B cell (primary cell): ENCODE measurements around the gene ADAMTS17. TPM values are rescaled to one million over a fixed set of nuclear protein-coding genes. Genes with fewer than 3 reads are reported as not detected.

ENCODE experiments used
- ATAC-seq: fragments of 200-7000 bp; cut with Tn5 transposase; one replicate; pipeline ENCODE4 v1.10.0; 2021; ENCODE audit warnings: low read depth, mild to moderate bottlenecking, moderate number of reproducible peaks, moderate library complexity
- CTCF ChIA-PET: fragments of 350-600 bp; sonication (Branson Sonifier 250); formaldehyde crosslinking; loops from one replicate; lab custom pipeline; 2021; ENCODE audit warnings: antibody characterized with exemption, inconsistent platforms; lab: Charles Lee
- POLR2A ChIA-PET: fragments of 350-600 bp; sonication (Branson Sonifier 250); formaldehyde crosslinking; loops from one replicate; lab custom pipeline; 2021; ENCODE audit warnings: antibody characterized with exemption; lab: Charles Lee
- DNase-seq: peaks from one replicate; pipeline ENCODE4 v3.0.0; 2013
- H2AFZ ChIP-seq: 2 replicates; pipeline ENCODE4 v1.6.1; 2012; ENCODE audit warnings: mild to moderate bottlenecking, low read depth, low read length; ENCODE audit not compliant: insufficient read depth, poor library complexity, severe bottlenecking
- H3K27ac ChIP-seq, 2 donors: 1 replicate in 1 of 2; 2 replicates in 1 of 2; pipeline ENCODE4 v1.5.1; 2012 to 2013; ENCODE audit warnings: low read length in 2 of 2, mild to moderate bottlenecking in 2 of 2, moderate library complexity in 1 of 2
- H3K27me3 ChIP-seq, 4 experiments: fragments of 200-600 bp in 1 of 4; sonication (generic) in 1 of 4; replicated peaks in 1 of 4; 1 replicate in 2 of 4; 2 replicates in 2 of 4; pipeline versions ENCODE4 v1.6.1 to v1.7.0; 2013 to 2016; ENCODE audit warnings: low read length in 3 of 4, mild to moderate bottlenecking in 2 of 4, mixed read lengths in 1 of 4, moderate library complexity in 1 of 4; ENCODE audit not compliant: insufficient read depth in 4 of 4, control insufficient read depth in 3 of 4; ENCODE audit errors: control extremely low read depth in 1 of 4
- H3K36me3 ChIP-seq, 2 experiments: replicated peaks in 1 of 2; 1 replicate in 1 of 2; 2 replicates in 1 of 2; pipeline versions ENCODE4 v1.6.1 to v1.7.1; 2013; ENCODE audit warnings: low read length in 1 of 2; ENCODE audit not compliant: insufficient read depth in 2 of 2, control insufficient read depth in 1 of 2; ENCODE audit errors: control extremely low read depth in 1 of 2, extremely low read depth in 1 of 2
- H3K4me1 ChIP-seq, 2 donors: fragments of 200-600 bp in 1 of 2; sonication (generic) in 1 of 2; 1 replicate in 1 of 2; 2 replicates in 1 of 2; pipeline versions ENCODE4 v1.5.1 to v1.6.1; 2013 to 2017; ENCODE audit warnings: low read length in 2 of 2; ENCODE audit not compliant: control insufficient read depth in 2 of 2, insufficient read depth in 2 of 2
- H3K4me2 ChIP-seq: replicated peaks from 2 replicates; pipeline ENCODE3; 2012; ENCODE audit warnings: mild to moderate bottlenecking, low read depth, low read length; ENCODE audit not compliant: poor library complexity, severe bottlenecking
- H3K4me3 ChIP-seq, 5 experiments: fragments of 200-600 bp in 1 of 5; sonication (generic) in 1 of 5; 1 replicate in 3 of 5; 2 replicates in 2 of 5; pipeline versions ENCODE4 v1.5.1 to v1.7.0; 2011 to 2016; ENCODE audit warnings: low read length in 4 of 5, mild to moderate bottlenecking in 4 of 5, low read depth in 2 of 5, control low read depth in 1 of 5, moderate library complexity in 1 of 5; ENCODE audit not compliant: insufficient read depth in 1 of 5; ENCODE audit errors: control extremely low read depth in 1 of 5, extremely low read depth in 1 of 5
- H3K79me2 ChIP-seq: fragments of 200-600 bp; sonication (generic); one replicate; pipeline ENCODE4 v1.6.0; 2016; ENCODE audit warnings: low read length; ENCODE audit not compliant: control insufficient read depth, insufficient read depth
- H3K9ac ChIP-seq: fragments of 200-600 bp; sonication (generic); 2 replicates; pipeline ENCODE4 v1.6.1; 2017; ENCODE audit warnings: mild to moderate bottlenecking, low read length, moderate library complexity
- H3K9me3 ChIP-seq, 3 donors: one replicate each; pipeline versions ENCODE4 v1.6.1 to v1.7.1; 2013; ENCODE audit warnings: low read length in 2 of 3; ENCODE audit not compliant: control insufficient read depth in 2 of 3, insufficient read depth in 1 of 3; ENCODE audit errors: control extremely low read depth in 1 of 3
- H4K20me1 ChIP-seq: 2 replicates; pipeline ENCODE4 v1.6.0; 2012; ENCODE audit warnings: mild to moderate bottlenecking, low read length; ENCODE audit not compliant: insufficient read depth, control insufficient read depth, poor library complexity, severe bottlenecking
- H3K27ac Mint-ChIP-seq: one replicate; pipeline ENCODE4 v1.8.0; 2021; ENCODE audit warnings: mixed read lengths
- H3K27me3 Mint-ChIP-seq: one replicate; pipeline ENCODE4 v1.8.0; 2021; ENCODE audit warnings: mixed read lengths
- H3K4me1 Mint-ChIP-seq: one replicate; pipeline ENCODE4 v1.8.0; 2021; ENCODE audit warnings: mixed read lengths
- H3K4me3 Mint-ChIP-seq: one replicate; pipeline ENCODE4 v1.8.0; 2021; ENCODE audit warnings: mixed read lengths
- H3K9me3 Mint-ChIP-seq: one replicate; pipeline ENCODE4 v1.8.0; 2022; ENCODE audit warnings: mixed read lengths; ENCODE audit not compliant: insufficient read depth
- EZH2 ChIP-seq: IDR thresholded peaks from 2 replicates; pipeline ENCODE4 v1.6.1; 2012; ENCODE audit warnings: borderline replicate concordance, low read depth, mild to moderate bottlenecking, moderate library complexity, low read length; ENCODE audit not compliant: insufficient read depth, poor library complexity, severe bottlenecking
- WGBS: methylation state at CpG from one replicate; pipeline ENCODE4 v1.1.5; 2013; ENCODE audit warnings: missing lambda C conversion rate; ENCODE audit not compliant: insufficient coverage; 5-methylcytosine and 5-hydroxymethylcytosine counted together
- intact Hi-C: fragments of 100-400 bp; cut with micrococcal nuclease; formaldehyde crosslinking; loops from one replicate; pipeline ENCODE4 v1.10.0; 2022
- polyA plus RNA-seq: library from polyadenylated mRNA; depleted of rRNA; stranded (reverse); fragments of >200 nt; gene quantifications from 2 replicates; pipeline ENCODE4 v1.2.3, GENCODE V29; 2012
- total RNA-seq, 2 donors: library from RNA; stranded (reverse); fragments of 120-200 nt in 1 of 2; gene quantifications; 1 replicate in 1 of 2; 2 replicates in 1 of 2; pipeline versions ENCODE4 v1.2.3 to v1.2.4, GENCODE V29; 2013 to 2022
- TF ChIP-seq, protein P1 (sequence below): fragments of 200-600 bp; IDR thresholded peaks from one replicate; pipeline ENCODE4 v1.8.0; 2022; ENCODE audit warnings: antibody characterized with exemption, mild to moderate bottlenecking

ADAMTS17 gene
- total and polyA plus RNA-seq, 2 donors (not counting 1 experiment from before 2014, with no cell fraction given), result 0.10 TPM; not detected in 1

- H3K27me3 ChIP-seq, result no peaks in the 10 kb centered on the region
- no peak overlapping the region for H3K27ac ChIP-seq
- H3K4me1 Mint-ChIP-seq, result no peaks in the 10 kb centered on the region
- DNase-seq (no peak), ATAC-seq (no peak)
- no peak overlapping the region for H2AFZ ChIP-seq
- H3K36me3 ChIP-seq, result no peaks in the 10 kb centered on the region
- H3K4me3 Mint-ChIP-seq, result no peak overlapping the region
- peaks cover 0 to 10% (median 0%) of the 10 kb centered on the region in 3 donors for H3K9me3 ChIP-seq
- H3K27me3 Mint-ChIP-seq, result peaks cover 6% of the 10 kb centered on the region
- H3K9me3 Mint-ChIP-seq, result no peaks in the 10 kb centered on the region
- 90% methylated on average over 27 of the region's 30 CpGs for WGBS
- no peak overlapping the region for H3K27ac Mint-ChIP-seq
- H3K4me2 ChIP-seq, result no peak overlapping the region
- H3K4me1 ChIP-seq, result no peaks in the 10 kb centered on the region
- no peak overlapping the region for H3K9ac ChIP-seq
- ChIA-PET POLR2A (no interaction called here), CTCF (no interaction called here)
- TF ChIP-seq EZH2, result no peak
- TF ChIP-seq, protein P1, sequence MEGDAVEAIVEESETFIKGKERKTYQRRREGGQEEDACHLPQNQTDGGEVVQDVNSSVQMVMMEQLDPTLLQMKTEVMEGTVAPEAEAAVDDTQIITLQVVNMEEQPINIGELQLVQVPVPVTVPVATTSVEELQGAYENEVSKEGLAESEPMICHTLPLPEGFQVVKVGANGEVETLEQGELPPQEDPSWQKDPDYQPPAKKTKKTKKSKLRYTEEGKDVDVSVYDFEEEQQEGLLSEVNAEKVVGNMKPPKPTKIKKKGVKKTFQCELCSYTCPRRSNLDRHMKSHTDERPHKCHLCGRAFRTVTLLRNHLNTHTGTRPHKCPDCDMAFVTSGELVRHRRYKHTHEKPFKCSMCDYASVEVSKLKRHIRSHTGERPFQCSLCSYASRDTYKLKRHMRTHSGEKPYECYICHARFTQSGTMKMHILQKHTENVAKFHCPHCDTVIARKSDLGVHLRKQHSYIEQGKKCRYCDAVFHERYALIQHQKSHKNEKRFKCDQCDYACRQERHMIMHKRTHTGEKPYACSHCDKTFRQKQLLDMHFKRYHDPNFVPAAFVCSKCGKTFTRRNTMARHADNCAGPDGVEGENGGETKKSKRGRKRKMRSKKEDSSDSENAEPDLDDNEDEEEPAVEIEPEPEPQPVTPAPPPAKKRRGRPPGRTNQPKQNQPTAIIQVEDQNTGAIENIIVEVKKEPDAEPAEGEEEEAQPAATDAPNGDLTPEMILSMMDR, result no peak
- no peaks in the 10 kb centered on the region for H4K20me1 ChIP-seq
- H3K79me2 ChIP-seq, result no peaks in the 10 kb centered on the region
- H3K4me3 ChIP-seq, result no peak overlapping the region
- intact Hi-C loops, result no loop called here
Observed at GRCh38 chr15:100281096-100281917, 60.5 kb downstream of the ADAMTS17 start.

GRCh38 chr15:100279849-100280248 is 61.9 kb downstream of the ADAMTS17 start:
- Mint-ChIP-seq H3K27me3 (peaks cover 10% of the 10 kb centered on the region), H3K4me1 (no peaks in the 10 kb centered on the region), H3K27ac (no peak overlapping the region), H3K9me3 (no peaks in the 10 kb centered on the region), H3K4me3 (no peak overlapping the region)
- no peaks in the 10 kb centered on the region for H3K4me1 ChIP-seq
- DNase-seq (no peak), ATAC-seq (no peak)
- ChIA-PET POLR2A (no interaction called here), CTCF (no interaction called here)
- no peak overlapping the region for H3K4me3 ChIP-seq
- H3K9ac ChIP-seq, result no peak overlapping the region
- TF ChIP-seq, protein P1, result no peak
- no peak for TF ChIP-seq EZH2
- intact Hi-C loops, result no loop called here
- 61% methylated on average over 2 of the region's 2 CpGs for WGBS
- H2AFZ ChIP-seq, result no peak overlapping the region
- H4K20me1 ChIP-seq, result no peaks in the 10 kb centered on the region
- H3K4me2 ChIP-seq, result no peak overlapping the region
- H3K79me2 ChIP-seq, result no peaks in the 10 kb centered on the region
- peaks cover 0 to 13% (median 0%) of the 10 kb centered on the region in 3 donors for H3K9me3 ChIP-seq
- H3K36me3 ChIP-seq, result no peaks in the 10 kb centered on the region
- H3K27me3 ChIP-seq, result peaks cover 0 to 3% (median 0%) of the 10 kb centered on the region in 4 experiments
- H3K27ac ChIP-seq, result no peak overlapping the region
